ENCODE data around the gene PIN1. TPM values are rescaled to one million over a fixed set of nuclear protein-coding genes. Genes with fewer than 3 reads are reported as not detected.

Gene PIN1
- total and polyA plus RNA-seq, 2 experiments from 2014 or later: 102 to 124 TPM

GRCh38 chr19:9862938-9863337 is 27.8 kb downstream of the PIN1 start:
- no peaks in the 10 kb centered on the region for H3K9me3 ChIP-seq (ENCODE audit: low read depth)
- no peaks in the 10 kb centered on the region for H3F3A ChIP-seq (ENCODE audit: insufficient read depth)
- TF ChIP-seq EZH2 (IDR thresholded peaks at IDR 0.05; ENCODE audit: insufficient read depth, poor library complexity, severe bottlenecking) (no peak), EZH2phosphoT487 (IDR thresholded peaks at IDR 0.05; ENCODE audit: insufficient read depth, low read depth) (no peak)
- no peak overlapping the region for H3K4me2 ChIP-seq (ENCODE audit: unreplicated experiment)
- H3K4me1 ChIP-seq (ENCODE audit: insufficient read depth): no peaks in the 10 kb centered on the region
- no peak for DNase-seq
- H3K79me2 ChIP-seq (ENCODE audit: insufficient read depth): no peaks in the 10 kb centered on the region
- no peak overlapping the region for H2AFZ ChIP-seq
- no peak overlapping the region for H3K4me3 ChIP-seq
- H3K9me2 ChIP-seq (ENCODE audit: insufficient read depth): no peaks in the 10 kb centered on the region
- 67 to 73% methylated on average over 4 of the region's 4 CpGs for WGBS, 2 experiments (ENCODE audit: low coverage in 1 of 2, low lambda C conversion rate in 2 of 2, missing lambda C conversion rate in 2 of 2)
- H3K27ac ChIP-seq: no peak overlapping the region
- no peaks in the 10 kb centered on the region for H4K20me1 ChIP-seq (ENCODE audit: insufficient read depth)
- in situ Hi-C loops (cut with MboI): no loop called here
- H3K36me3 ChIP-seq (ENCODE audit: low read depth): no peaks in the 10 kb centered on the region
- H3K27me3 ChIP-seq (replicated peaks; ENCODE audit: insufficient read depth): no peaks in the 10 kb centered on the region
- no peak overlapping the region for H3K9ac ChIP-seq

- WGBS, 2 experiments (ENCODE audit: low coverage in 1 of 2, low lambda C conversion rate in 2 of 2, missing lambda C conversion rate in 2 of 2): 58 to 70% methylated on average over 5 of the region's 5 CpGs
- H3K4me2 ChIP-seq (ENCODE audit: unreplicated experiment): no peak overlapping the region
- no peak overlapping the region for H3K4me3 ChIP-seq
- H3K9me3 ChIP-seq (ENCODE audit: low read depth): no peaks in the 10 kb centered on the region
- no peaks in the 10 kb centered on the region for H3K4me1 ChIP-seq (ENCODE audit: insufficient read depth)
- DNase-seq: no peak
- in situ Hi-C loops (cut with MboI): no loop called here
- no peaks in the 10 kb centered on the region for H3F3A ChIP-seq (ENCODE audit: insufficient read depth)
- H3K27ac ChIP-seq: no peak overlapping the region
- H4K20me1 ChIP-seq (ENCODE audit: insufficient read depth): no peaks in the 10 kb centered on the region
- no peak overlapping the region for H2AFZ ChIP-seq
- H3K9ac ChIP-seq: no peak overlapping the region
- H3K36me3 ChIP-seq (ENCODE audit: low read depth): no peaks in the 10 kb centered on the region
- no peak for TF ChIP-seq EZH2phosphoT487 (IDR thresholded peaks at IDR 0.05; ENCODE audit: insufficient read depth, low read depth)
- no peak for TF ChIP-seq EZH2 (IDR thresholded peaks at IDR 0.05; ENCODE audit: insufficient read depth, poor library complexity, severe bottlenecking)
- no peaks in the 10 kb centered on the region for H3K9me2 ChIP-seq (ENCODE audit: insufficient read depth)
- H3K27me3 ChIP-seq (replicated peaks; ENCODE audit: insufficient read depth): no peaks in the 10 kb centered on the region
- no peaks in the 10 kb centered on the region for H3K79me2 ChIP-seq (ENCODE audit: insufficient read depth)
Measured at GRCh38 chr19:9863759-9864158, 28.6 kb downstream of the PIN1 start.

GRCh38 chr19:9865732-9866501 is 30.8 kb downstream of the PIN1 start:
- Histone ChIP-seq H4K20me1 (ENCODE audit: insufficient read depth) (no peaks in the 10 kb centered on the region), H3K79me2 (ENCODE audit: insufficient read depth) (no peaks in the 10 kb centered on the region), H2AFZ (no peak overlapping the region), H3K9me2 (ENCODE audit: insufficient read depth) (no peaks in the 10 kb centered on the region), H3K9me3 (ENCODE audit: low read depth) (no peaks in the 10 kb centered on the region), H3K4me2 (ENCODE audit: unreplicated experiment) (no peak overlapping the region), H3K4me1 (ENCODE audit: insufficient read depth) (no peaks in the 10 kb centered on the region), H3K27ac (no peak overlapping the region), H3K4me3 (no peak overlapping the region), H3F3A (ENCODE audit: insufficient read depth) (no peaks in the 10 kb centered on the region), H3K27me3 (replicated peaks; ENCODE audit: insufficient read depth) (no peaks in the 10 kb centered on the region), H3K9ac (no peak overlapping the region), H3K36me3 (ENCODE audit: low read depth) (no peaks in the 10 kb centered on the region)
- TF ChIP-seq EZH2phosphoT487 (IDR thresholded peaks at IDR 0.05; ENCODE audit: insufficient read depth, low read depth) (no peak), EZH2 (IDR thresholded peaks at IDR 0.05; ENCODE audit: insufficient read depth, poor library complexity, severe bottlenecking) (no peak)
- DNase-seq: no peak
- WGBS, 2 experiments (ENCODE audit: low coverage in 1 of 2, low lambda C conversion rate in 2 of 2, missing lambda C conversion rate in 2 of 2): 54 to 56% methylated on average over 13 to 16 of the region's 16 CpGs
- in situ Hi-C loops (cut with MboI): no loop called here

GRCh38 chr19:9868983-9869617 is 34.0 kb downstream of the PIN1 start:
- WGBS, 2 experiments (ENCODE audit: low coverage in 1 of 2, low lambda C conversion rate in 2 of 2, missing lambda C conversion rate in 2 of 2): 23 to 27% methylated on average over 7 of the region's 7 CpGs
- no peaks in the 10 kb centered on the region for H3K9me2 ChIP-seq (ENCODE audit: insufficient read depth)
- no peak for TF ChIP-seq EZH2phosphoT487 (IDR thresholded peaks at IDR 0.05; ENCODE audit: insufficient read depth, low read depth)
- TF ChIP-seq EZH2 (IDR thresholded peaks at IDR 0.05; ENCODE audit: insufficient read depth, poor library complexity, severe bottlenecking): no peak
- DNase-seq: no peak
- H3K4me3 ChIP-seq: no peak overlapping the region
- H4K20me1 ChIP-seq (ENCODE audit: insufficient read depth): no peaks in the 10 kb centered on the region
- H3K27ac ChIP-seq: no peak overlapping the region
- H3K9ac ChIP-seq: no peak overlapping the region
- H3K27me3 ChIP-seq (replicated peaks; ENCODE audit: insufficient read depth): no peaks in the 10 kb centered on the region
- no peaks in the 10 kb centered on the region for H3K9me3 ChIP-seq (ENCODE audit: low read depth)
- H3K4me2 ChIP-seq (ENCODE audit: unreplicated experiment): no peak overlapping the region
- H3K36me3 ChIP-seq (ENCODE audit: low read depth): no peaks in the 10 kb centered on the region
- H2AFZ ChIP-seq: no peak overlapping the region
- H3F3A ChIP-seq (ENCODE audit: insufficient read depth): no peaks in the 10 kb centered on the region
- H3K4me1 ChIP-seq (ENCODE audit: insufficient read depth): no peaks in the 10 kb centered on the region
- in situ Hi-C loops (cut with MboI): no loop called here
- H3K79me2 ChIP-seq (ENCODE audit: insufficient read depth): no peaks in the 10 kb centered on the region
